ENCODE results near the gene LITAFD. TPM values are rescaled to one million over a fixed set of nuclear protein-coding genes. Genes with fewer than 3 reads are reported as not detected.
A peak's percentile ranks its signal among the peaks of the same experiment; 100 is the strongest.
"Not testable (repeated sequence)": the region's sequence is repeated elsewhere in the genome, so short reads cannot be mapped to it uniquely, and the experiment has no call there.

Gene LITAFD
- polyA plus RNA-seq (2013) = not detected in 2 replicates

DNA sequence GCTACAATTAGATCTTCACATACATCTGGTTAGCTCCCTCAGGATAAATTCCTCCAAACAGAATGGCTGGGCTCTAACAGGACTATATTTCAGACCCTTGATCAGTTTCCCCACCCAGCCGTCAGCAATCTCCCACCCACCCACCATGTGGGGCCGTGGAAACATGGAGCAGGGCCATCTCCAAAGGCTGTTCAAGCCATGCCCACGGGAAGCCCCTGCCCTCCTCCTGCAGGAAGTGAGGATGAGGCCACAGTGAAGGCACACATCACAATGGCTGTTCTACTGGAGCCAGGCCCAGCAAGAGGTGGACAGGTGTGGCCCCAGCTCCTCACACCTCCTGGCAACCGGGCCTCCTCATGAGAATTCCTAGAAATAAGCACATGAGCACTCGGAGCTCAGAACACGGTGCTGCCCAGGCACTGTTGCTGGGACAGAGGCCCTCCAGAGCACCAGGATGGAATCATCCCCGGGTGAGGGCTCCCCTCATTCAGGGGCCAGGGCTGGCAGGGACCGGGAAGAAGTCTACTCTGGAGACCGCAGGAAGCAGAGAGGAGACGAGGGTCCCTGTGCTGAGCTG, at the start of gene LITAFD:
TSS of gene LITAFD (plus strand) at position 311 of the 577 bp plus-strand sequence. CDS start 2,005 bp downstream, outside the sequence.
- WGBS (ENCODE audit: extremely low coverage, insufficient coverage, insufficient read length) = no CpG with 5 or more reads among the region's 10 CpGs
- Histone ChIP-seq H2BK120ac (ENCODE audit: insufficient read depth, low read length, poor library complexity) (no peak within 1 kb of the TSS), H3K9me3 (ENCODE audit: insufficient read depth, low read depth, low read length) (no peaks in the 10 kb centered on the region), H3K18ac (ENCODE audit: low read length) (no peak within 1 kb of the TSS), H3K27me3 (ENCODE audit: insufficient read depth, low read length) (no peaks in the 10 kb centered on the region), H3K9ac (ENCODE audit: low read length) (no peak within 1 kb of the TSS), H3K36me3 (ENCODE audit: control insufficient read depth in 1 of 2, insufficient read depth in 2 of 2, low read length in 2 of 2) (peaks cover 1% of the 10 kb centered on the region in 2 experiments), H2BK12ac (ENCODE audit: low read length) (no peak within 1 kb of the TSS), H3K27ac (ENCODE audit: low read depth, low read length) (no peak within 1 kb of the TSS), H3K4me1 (ENCODE audit: control insufficient read depth in 1 of 2, insufficient read depth in 2 of 2, low read length in 2 of 2) (peaks cover 16 to 17% of the 10 kb centered on the region in 2 experiments), H4K8ac (ENCODE audit: low read depth, low read length) (no peak within 1 kb of the TSS), H2AFZ (ENCODE audit: insufficient read depth, low read length, poor library complexity) (no peak within 1 kb of the TSS), H3K79me2 (ENCODE audit: control insufficient read depth, insufficient read depth, low read length, poor library complexity) (peaks cover 2% of the 10 kb centered on the region), H3K4me2 (ENCODE audit: low read length) (no peak within 1 kb of the TSS), H3K4me3 (ENCODE audit: low read depth, low read length) (no peak within 1 kb of the TSS), H3K23ac (ENCODE audit: low read length) (no peak within 1 kb of the TSS), H4K91ac (ENCODE audit: low read depth, low read length) (no peak within 1 kb of the TSS), H3K14ac (ENCODE audit: low read length) (no peak within 1 kb of the TSS), H2AK5ac (ENCODE audit: low read length) (peak within 1 kb of the TSS; percentile 84), H3K4ac (ENCODE audit: low read depth, low read length) (no peak within 1 kb of the TSS), H2BK5ac (ENCODE audit: low read depth, low read length, poor library complexity) (no peak within 1 kb of the TSS), H3K79me1 (ENCODE audit: low read length) (peaks cover 14% of the 10 kb centered on the region), H4K12ac (ENCODE audit: low read depth, low read length) (no peak within 1 kb of the TSS)
- peak in 1 of 2 donors; percentile 63 for DNase-seq

DNA sequence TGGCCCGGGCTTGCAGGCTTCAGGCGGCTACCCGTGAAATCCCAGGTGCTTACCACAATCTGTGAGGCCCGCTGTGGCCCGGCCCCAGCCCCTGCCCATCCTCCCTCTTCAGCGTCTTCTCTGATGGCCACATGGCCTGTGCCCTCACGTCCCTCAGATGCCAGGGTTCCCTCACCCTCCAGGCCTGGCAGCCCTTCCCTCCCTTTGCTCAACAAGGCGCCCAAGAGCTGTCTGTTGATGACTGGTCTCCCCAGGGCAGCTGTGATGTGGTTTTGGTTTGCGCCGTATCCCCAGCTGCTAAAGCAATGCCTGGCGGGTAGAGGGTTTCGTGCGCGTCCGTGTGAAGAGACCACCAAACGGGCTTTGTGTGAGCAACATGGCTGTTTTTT, 49.4 kb upstream of the LITAFD start:
- Histone ChIP-seq H3K27me3 (ENCODE audit: insufficient read depth, low read length) (no peaks in the 10 kb centered on the region), H3K9me3 (ENCODE audit: insufficient read depth, low read depth, low read length) (no peaks in the 10 kb centered on the region), H4K91ac (ENCODE audit: low read depth, low read length) (no peak overlapping the region), H3K36me3 (ENCODE audit: control insufficient read depth in 1 of 2, insufficient read depth in 2 of 2, low read length in 2 of 2) (peaks cover 32 to 42% of the 10 kb centered on the region in 2 experiments), H3K9ac (ENCODE audit: low read length) (no peak overlapping the region), H3K4me3 (ENCODE audit: low read depth, low read length) (no peak overlapping the region), H3K79me1 (ENCODE audit: low read length) (no peaks in the 10 kb centered on the region), H2AFZ (ENCODE audit: insufficient read depth, low read length, poor library complexity) (no peak overlapping the region), H2BK12ac (ENCODE audit: low read length) (no peak overlapping the region), H4K8ac (ENCODE audit: low read depth, low read length) (no peak overlapping the region), H3K23ac (ENCODE audit: low read length) (no peak overlapping the region), H3K27ac (ENCODE audit: low read depth, low read length) (no peak overlapping the region), H3K4me1 (ENCODE audit: control insufficient read depth in 1 of 2, insufficient read depth in 2 of 2, low read length in 2 of 2) (peaks cover 0 to 2% of the 10 kb centered on the region in 2 experiments), H4K12ac (ENCODE audit: low read depth, low read length) (no peak overlapping the region), H3K4me2 (ENCODE audit: low read length) (no peak overlapping the region), H2BK5ac (ENCODE audit: low read depth, low read length, poor library complexity) (no peak overlapping the region), H2BK120ac (ENCODE audit: insufficient read depth, low read length, poor library complexity) (no peak overlapping the region), H3K18ac (ENCODE audit: low read length) (no peak overlapping the region), H3K14ac (ENCODE audit: low read length) (no peak overlapping the region), H3K4ac (ENCODE audit: low read depth, low read length) (no peak overlapping the region), H2AK5ac (ENCODE audit: low read length) (no peak overlapping the region), H3K79me2 (ENCODE audit: control insufficient read depth, insufficient read depth, low read length, poor library complexity) (no peaks in the 10 kb centered on the region)
- no CpG with 5 or more reads among the region's 16 CpGs for WGBS (ENCODE audit: extremely low coverage, insufficient coverage, insufficient read length)
- no peak for DNase-seq

DNA sequence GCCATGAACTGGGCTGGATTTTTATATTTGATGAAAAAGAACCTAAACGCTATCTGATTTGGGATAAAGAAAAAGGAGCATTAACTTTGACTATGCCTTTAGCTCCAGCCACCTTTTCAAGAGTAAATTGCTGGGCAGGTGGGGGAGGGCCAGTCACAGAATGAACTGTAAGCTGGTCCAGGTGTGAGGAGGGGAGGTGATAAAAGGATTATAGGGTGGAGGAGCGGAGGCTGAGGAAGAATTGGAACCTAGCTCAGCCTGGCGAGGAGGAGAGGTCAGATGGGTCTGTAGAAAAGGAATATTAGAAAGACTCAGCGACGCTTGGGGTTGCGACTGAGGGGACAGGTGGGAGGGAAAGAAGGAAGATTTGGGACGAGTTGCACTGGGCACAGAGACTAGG, 45.4 kb upstream of the LITAFD start:
- WGBS (ENCODE audit: extremely low coverage, insufficient coverage, insufficient read length) = no CpG with 5 or more reads among the region's 7 CpGs

DNA sequence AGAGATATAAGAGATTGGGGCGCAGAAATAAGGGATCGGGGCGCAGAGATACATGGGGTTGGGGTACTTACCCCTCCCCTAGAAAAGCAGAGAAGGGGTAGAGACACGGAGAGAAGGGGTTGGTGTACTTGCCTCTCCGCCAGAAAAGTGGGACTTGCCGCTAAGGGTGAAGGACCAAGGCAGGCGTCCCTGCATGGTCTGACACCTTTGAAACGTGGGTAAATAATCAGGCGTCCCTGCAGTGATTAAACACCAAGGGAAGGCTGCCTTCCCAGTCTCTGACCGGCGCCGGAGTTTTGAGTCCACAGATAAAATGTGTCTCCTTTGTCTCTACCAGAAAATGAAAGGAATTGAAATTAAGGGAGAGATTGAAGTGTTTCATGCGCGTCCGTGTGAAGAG, 44.6 kb upstream of the LITAFD start:
- H3K4ac ChIP-seq (ENCODE audit: low read depth, low read length); H2AFZ ChIP-seq (ENCODE audit: insufficient read depth, low read length, poor library complexity); H3K9me3 ChIP-seq (ENCODE audit: insufficient read depth, low read depth, low read length); H4K8ac ChIP-seq (ENCODE audit: low read depth, low read length); H2BK12ac ChIP-seq (ENCODE audit: low read length); H2AK5ac ChIP-seq (ENCODE audit: low read length); H3K79me1 ChIP-seq (ENCODE audit: low read length); H3K23ac ChIP-seq (ENCODE audit: low read length); H3K27ac ChIP-seq (ENCODE audit: low read depth, low read length); H3K36me3 ChIP-seq (ENCODE audit: control insufficient read depth in 1 of 2, insufficient read depth in 2 of 2, low read length in 2 of 2); DNase-seq; H3K14ac ChIP-seq (ENCODE audit: low read length); H3K27me3 ChIP-seq (ENCODE audit: insufficient read depth, low read length); H3K18ac ChIP-seq (ENCODE audit: low read length); H3K4me1 ChIP-seq (ENCODE audit: control insufficient read depth in 1 of 2, insufficient read depth in 2 of 2, low read length in 2 of 2); H2BK120ac ChIP-seq (ENCODE audit: insufficient read depth, low read length, poor library complexity); H4K91ac ChIP-seq (ENCODE audit: low read depth, low read length); H3K9ac ChIP-seq (ENCODE audit: low read length); H2BK5ac ChIP-seq (ENCODE audit: low read depth, low read length, poor library complexity); H3K4me3 ChIP-seq (ENCODE audit: low read depth, low read length); H3K4me2 ChIP-seq (ENCODE audit: low read length); H4K12ac ChIP-seq (ENCODE audit: low read depth, low read length); H3K79me2 ChIP-seq (ENCODE audit: control insufficient read depth, insufficient read depth, low read length, poor library complexity): not testable (repeated sequence)
- WGBS (ENCODE audit: extremely low coverage, insufficient coverage, insufficient read length) = no CpG with 5 or more reads among the region's 15 CpGs

More for the DNA sequence above, 45.4 kb upstream of the LITAFD start:
- H3K23ac ChIP-seq (ENCODE audit: low read length); H4K8ac ChIP-seq (ENCODE audit: low read depth, low read length); H2BK12ac ChIP-seq (ENCODE audit: low read length); H3K27me3 ChIP-seq (ENCODE audit: insufficient read depth, low read length); H3K4ac ChIP-seq (ENCODE audit: low read depth, low read length); H3K4me3 ChIP-seq (ENCODE audit: low read depth, low read length); H3K18ac ChIP-seq (ENCODE audit: low read length); H3K79me1 ChIP-seq (ENCODE audit: low read length); H2BK120ac ChIP-seq (ENCODE audit: insufficient read depth, low read length, poor library complexity); H2BK5ac ChIP-seq (ENCODE audit: low read depth, low read length, poor library complexity); H4K12ac ChIP-seq (ENCODE audit: low read depth, low read length); DNase-seq; H3K9ac ChIP-seq (ENCODE audit: low read length); H3K27ac ChIP-seq (ENCODE audit: low read depth, low read length); H3K14ac ChIP-seq (ENCODE audit: low read length); H3K4me1 ChIP-seq (ENCODE audit: control insufficient read depth in 1 of 2, insufficient read depth in 2 of 2, low read length in 2 of 2); H4K91ac ChIP-seq (ENCODE audit: low read depth, low read length); H3K4me2 ChIP-seq (ENCODE audit: low read length); H2AFZ ChIP-seq (ENCODE audit: insufficient read depth, low read length, poor library complexity); H2AK5ac ChIP-seq (ENCODE audit: low read length); H3K9me3 ChIP-seq (ENCODE audit: insufficient read depth, low read depth, low read length); H3K79me2 ChIP-seq (ENCODE audit: control insufficient read depth, insufficient read depth, low read length, poor library complexity): not testable (repeated sequence)
- H3K36me3 ChIP-seq (ENCODE audit: control insufficient read depth in 1 of 2, insufficient read depth in 2 of 2, low read length in 2 of 2) = peaks cover 13 to 15% of the 10 kb centered on the region in 2 experiments

All from trophoblast cell (in vitro differentiated cells and primary cell).